WTC11 (cell line): Measurements from ENCODE around the gene STN1.

ENCODE experiments used
- NR3C1 ChIP-seq: sonication (generic); formaldehyde crosslinking; conservative IDR thresholded peaks from 2 replicates; pipeline ENCODE4 v1.8.1; 2023; ENCODE audit warnings: low read depth, mild to moderate bottlenecking, missing genetic modification reagents
- ZNF138 ChIP-seq: sonication (generic); formaldehyde crosslinking; conservative IDR thresholded peaks from 2 replicates; pipeline ENCODE4 v1.8.1; 2022; ENCODE audit warnings: mild to moderate bottlenecking, moderate library complexity, missing genetic modification reagents
- TF ChIP-seq, protein P1 (sequence below): fragments of 200-600 bp; IDR thresholded peaks from 2 replicates; pipeline ENCODE4 v1.8.0; 2022; ENCODE audit warnings: antibody characterized with exemption
- TF ChIP-seq, protein P2 (sequence below): sonication (generic); formaldehyde crosslinking; IDR thresholded peaks from 2 replicates; pipeline ENCODE4 v1.8.1; 2023; ENCODE audit warnings: mild to moderate bottlenecking, missing genetic modification reagents, borderline replicate concordance
- TF ChIP-seq, protein P3 (sequence below): sonication (generic); formaldehyde crosslinking; IDR thresholded peaks from 2 replicates; pipeline ENCODE4 v1.8.1; 2023; ENCODE audit warnings: mild to moderate bottlenecking, missing genetic modification reagents
- TF ChIP-seq, protein P4 (sequence below): sonication (generic); formaldehyde crosslinking; IDR thresholded peaks from 2 replicates; pipeline ENCODE4 v1.8.0; 2022; ENCODE audit warnings: mild to moderate bottlenecking, missing genetic modification reagents
- TF ChIP-seq, protein P5 (sequence below): sonication (generic); formaldehyde crosslinking; IDR thresholded peaks from 2 replicates; pipeline ENCODE4 v1.8.1; 2023; ENCODE audit warnings: mild to moderate bottlenecking, moderate library complexity, missing genetic modification reagents

DNA sequence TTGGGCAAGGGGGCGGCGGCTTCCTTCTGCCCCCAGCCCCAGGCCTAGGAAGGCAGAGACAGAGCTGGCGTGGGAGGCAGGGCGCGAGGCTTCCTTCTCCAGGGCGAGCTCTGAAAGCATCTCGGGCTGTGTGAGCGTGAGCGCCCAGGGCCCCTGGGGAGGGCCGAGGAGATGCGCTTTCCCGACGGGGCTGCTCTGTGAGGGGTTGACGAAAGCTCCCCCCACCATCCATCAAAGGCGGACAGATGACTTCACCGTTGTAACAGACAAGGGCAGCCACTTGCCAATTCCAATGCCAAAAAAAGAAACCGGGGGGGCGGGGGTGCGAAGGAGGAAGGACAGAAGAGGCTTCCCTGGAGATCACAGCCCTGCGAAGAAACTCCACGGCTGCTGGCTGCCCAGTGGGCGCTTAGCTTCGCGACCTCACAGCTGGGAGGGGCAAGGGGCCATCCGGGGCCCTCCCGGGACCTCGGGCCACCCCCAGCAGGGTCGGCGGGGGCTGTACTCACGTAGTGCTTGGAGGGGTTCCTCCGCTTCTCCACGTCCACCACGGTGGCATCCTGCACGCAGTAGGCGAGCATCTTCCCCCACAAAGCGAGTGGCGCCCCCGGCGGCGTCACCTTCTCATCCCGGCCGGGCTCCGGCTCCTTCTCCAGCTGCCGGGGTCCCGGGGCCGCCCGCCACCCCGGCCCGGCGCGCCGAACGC lies 63.1 kb downstream of the STN1 start:
- TF ChIP-seq, protein P1, sequence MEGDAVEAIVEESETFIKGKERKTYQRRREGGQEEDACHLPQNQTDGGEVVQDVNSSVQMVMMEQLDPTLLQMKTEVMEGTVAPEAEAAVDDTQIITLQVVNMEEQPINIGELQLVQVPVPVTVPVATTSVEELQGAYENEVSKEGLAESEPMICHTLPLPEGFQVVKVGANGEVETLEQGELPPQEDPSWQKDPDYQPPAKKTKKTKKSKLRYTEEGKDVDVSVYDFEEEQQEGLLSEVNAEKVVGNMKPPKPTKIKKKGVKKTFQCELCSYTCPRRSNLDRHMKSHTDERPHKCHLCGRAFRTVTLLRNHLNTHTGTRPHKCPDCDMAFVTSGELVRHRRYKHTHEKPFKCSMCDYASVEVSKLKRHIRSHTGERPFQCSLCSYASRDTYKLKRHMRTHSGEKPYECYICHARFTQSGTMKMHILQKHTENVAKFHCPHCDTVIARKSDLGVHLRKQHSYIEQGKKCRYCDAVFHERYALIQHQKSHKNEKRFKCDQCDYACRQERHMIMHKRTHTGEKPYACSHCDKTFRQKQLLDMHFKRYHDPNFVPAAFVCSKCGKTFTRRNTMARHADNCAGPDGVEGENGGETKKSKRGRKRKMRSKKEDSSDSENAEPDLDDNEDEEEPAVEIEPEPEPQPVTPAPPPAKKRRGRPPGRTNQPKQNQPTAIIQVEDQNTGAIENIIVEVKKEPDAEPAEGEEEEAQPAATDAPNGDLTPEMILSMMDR = no peak
- TF ChIP-seq, protein P2, sequence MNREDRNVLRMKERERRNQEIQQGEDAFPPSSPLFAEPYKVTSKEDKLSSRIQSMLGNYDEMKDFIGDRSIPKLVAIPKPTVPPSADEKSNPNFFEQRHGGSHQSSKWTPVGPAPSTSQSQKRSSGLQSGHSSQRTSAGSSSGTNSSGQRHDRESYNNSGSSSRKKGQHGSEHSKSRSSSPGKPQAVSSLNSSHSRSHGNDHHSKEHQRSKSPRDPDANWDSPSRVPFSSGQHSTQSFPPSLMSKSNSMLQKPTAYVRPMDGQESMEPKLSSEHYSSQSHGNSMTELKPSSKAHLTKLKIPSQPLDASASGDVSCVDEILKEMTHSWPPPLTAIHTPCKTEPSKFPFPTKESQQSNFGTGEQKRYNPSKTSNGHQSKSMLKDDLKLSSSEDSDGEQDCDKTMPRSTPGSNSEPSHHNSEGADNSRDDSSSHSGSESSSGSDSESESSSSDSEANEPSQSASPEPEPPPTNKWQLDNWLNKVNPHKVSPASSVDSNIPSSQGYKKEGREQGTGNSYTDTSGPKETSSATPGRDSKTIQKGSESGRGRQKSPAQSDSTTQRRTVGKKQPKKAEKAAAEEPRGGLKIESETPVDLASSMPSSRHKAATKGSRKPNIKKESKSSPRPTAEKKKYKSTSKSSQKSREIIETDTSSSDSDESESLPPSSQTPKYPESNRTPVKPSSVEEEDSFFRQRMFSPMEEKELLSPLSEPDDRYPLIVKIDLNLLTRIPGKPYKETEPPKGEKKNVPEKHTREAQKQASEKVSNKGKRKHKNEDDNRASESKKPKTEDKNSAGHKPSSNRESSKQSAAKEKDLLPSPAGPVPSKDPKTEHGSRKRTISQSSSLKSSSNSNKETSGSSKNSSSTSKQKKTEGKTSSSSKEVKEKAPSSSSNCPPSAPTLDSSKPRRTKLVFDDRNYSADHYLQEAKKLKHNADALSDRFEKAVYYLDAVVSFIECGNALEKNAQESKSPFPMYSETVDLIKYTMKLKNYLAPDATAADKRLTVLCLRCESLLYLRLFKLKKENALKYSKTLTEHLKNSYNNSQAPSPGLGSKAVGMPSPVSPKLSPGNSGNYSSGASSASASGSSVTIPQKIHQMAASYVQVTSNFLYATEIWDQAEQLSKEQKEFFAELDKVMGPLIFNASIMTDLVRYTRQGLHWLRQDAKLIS (CRISPR knock-in tag) = no peak
- TF ChIP-seq, protein P3, sequence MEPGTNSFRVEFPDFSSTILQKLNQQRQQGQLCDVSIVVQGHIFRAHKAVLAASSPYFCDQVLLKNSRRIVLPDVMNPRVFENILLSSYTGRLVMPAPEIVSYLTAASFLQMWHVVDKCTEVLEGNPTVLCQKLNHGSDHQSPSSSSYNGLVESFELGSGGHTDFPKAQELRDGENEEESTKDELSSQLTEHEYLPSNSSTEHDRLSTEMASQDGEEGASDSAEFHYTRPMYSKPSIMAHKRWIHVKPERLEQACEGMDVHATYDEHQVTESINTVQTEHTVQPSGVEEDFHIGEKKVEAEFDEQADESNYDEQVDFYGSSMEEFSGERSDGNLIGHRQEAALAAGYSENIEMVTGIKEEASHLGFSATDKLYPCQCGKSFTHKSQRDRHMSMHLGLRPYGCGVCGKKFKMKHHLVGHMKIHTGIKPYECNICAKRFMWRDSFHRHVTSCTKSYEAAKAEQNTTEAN (CRISPR knock-in tag) = no peak
- TF ChIP-seq, protein P4, sequence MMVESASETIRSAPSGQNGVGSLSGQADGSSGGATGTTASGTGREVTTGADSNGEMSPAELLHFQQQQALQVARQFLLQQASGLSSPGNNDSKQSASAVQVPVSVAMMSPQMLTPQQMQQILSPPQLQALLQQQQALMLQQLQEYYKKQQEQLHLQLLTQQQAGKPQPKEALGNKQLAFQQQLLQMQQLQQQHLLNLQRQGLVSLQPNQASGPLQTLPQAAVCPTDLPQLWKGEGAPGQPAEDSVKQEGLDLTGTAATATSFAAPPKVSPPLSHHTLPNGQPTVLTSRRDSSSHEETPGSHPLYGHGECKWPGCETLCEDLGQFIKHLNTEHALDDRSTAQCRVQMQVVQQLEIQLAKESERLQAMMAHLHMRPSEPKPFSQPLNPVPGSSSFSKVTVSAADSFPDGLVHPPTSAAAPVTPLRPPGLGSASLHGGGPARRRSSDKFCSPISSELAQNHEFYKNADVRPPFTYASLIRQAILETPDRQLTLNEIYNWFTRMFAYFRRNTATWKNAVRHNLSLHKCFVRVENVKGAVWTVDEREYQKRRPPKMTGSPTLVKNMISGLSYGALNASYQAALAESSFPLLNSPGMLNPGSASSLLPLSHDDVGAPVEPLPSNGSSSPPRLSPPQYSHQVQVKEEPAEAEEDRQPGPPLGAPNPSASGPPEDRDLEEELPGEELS = no peak
- no peak for TF ChIP-seq ZNF138 (CRISPR knock-in tag)
- TF ChIP-seq, protein P5, sequence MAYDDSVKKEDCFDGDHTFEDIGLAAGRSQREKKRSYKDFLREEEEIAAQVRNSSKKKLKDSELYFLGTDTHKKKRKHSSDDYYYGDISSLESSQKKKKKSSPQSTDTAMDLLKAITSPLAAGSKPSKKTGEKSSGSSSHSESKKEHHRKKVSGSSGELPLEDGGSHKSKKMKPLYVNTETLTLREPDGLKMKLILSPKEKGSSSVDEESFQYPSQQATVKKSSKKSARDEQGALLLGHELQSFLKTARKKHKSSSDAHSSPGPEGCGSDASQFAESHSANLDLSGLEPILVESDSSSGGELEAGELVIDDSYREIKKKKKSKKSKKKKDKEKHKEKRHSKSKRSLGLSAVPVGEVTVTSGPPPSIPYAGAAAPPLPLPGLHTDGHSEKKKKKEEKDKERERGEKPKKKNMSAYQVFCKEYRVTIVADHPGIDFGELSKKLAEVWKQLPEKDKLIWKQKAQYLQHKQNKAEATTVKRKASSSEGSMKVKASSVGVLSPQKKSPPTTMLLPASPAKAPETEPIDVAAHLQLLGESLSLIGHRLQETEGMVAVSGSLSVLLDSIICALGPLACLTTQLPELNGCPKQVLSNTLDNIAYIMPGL (CRISPR knock-in tag) = no peak
- TF ChIP-seq NR3C1 (CRISPR knock-in tag) = no peak
